Keratinocyte (primary cell): ENCODE data around the gene SLC6A3. TPM values are rescaled to one million over a fixed set of nuclear protein-coding genes. Genes with fewer than 3 reads are reported as not detected.

Source experiments
- DNase-seq: peaks from one replicate; pipeline ENCODE4 v3.0.0-alpha.2; 2011; ENCODE audit warnings: low read depth, missing footprints, low spot score
- FAIRE-seq: peaks from 2 replicates; lab custom pipeline; 2011; peaks lifted over from hg19 to GRCh38; lab: Jason Lieb, UNC
- H2AFZ ChIP-seq: 2 replicates; pipeline ENCODE4 v1.6.0; 2012; ENCODE audit warnings: low read length, control low read depth, inconsistent platforms; ENCODE audit not compliant: control insufficient read depth
- H3K27ac ChIP-seq: 2 replicates; pipeline ENCODE4 v1.5.1; 2011; ENCODE audit warnings: low read length; ENCODE audit not compliant: control insufficient read depth, insufficient read depth
- H3K27me3 ChIP-seq: 3 replicates; pipeline ENCODE4 v1.6.0; 2011; ENCODE audit warnings: low read length; ENCODE audit not compliant: control insufficient read depth, insufficient read depth; ENCODE audit errors: extremely low read depth
- H3K36me3 ChIP-seq, 2 experiments: 2 replicates in 1 of 2; 3 replicates in 1 of 2; pipeline ENCODE4 v1.5.1; 2011; ENCODE audit warnings: low read length in 2 of 2, mild to moderate bottlenecking in 1 of 2; ENCODE audit not compliant: control insufficient read depth in 2 of 2, insufficient read depth in 2 of 2; ENCODE audit errors: extremely low read depth in 1 of 2
- H3K4me1 ChIP-seq: 3 replicates; pipeline ENCODE4 v1.5.1; 2011; ENCODE audit warnings: low read length; ENCODE audit not compliant: control insufficient read depth, insufficient read depth; ENCODE audit errors: extremely low read depth
- H3K4me2 ChIP-seq: 3 replicates; pipeline ENCODE4 v1.6.0; 2011; ENCODE audit warnings: low read depth, low read length; ENCODE audit not compliant: control insufficient read depth, insufficient read depth; ENCODE audit errors: extremely low read depth
- H3K4me3 ChIP-seq, 3 experiments: fragments of 200-600 bp in 1 of 3; sonication (generic) in 1 of 3; 2 replicates in 2 of 3; 3 replicates in 1 of 3; pipeline ENCODE4 v1.5.1; 2011 to 2016; ENCODE audit warnings: low read length in 3 of 3, mild to moderate bottlenecking in 3 of 3, control low read depth in 2 of 3, inconsistent platforms in 1 of 3, low read depth in 1 of 3, mixed read lengths in 1 of 3, mixed run types in 1 of 3, moderate library complexity in 1 of 3; ENCODE audit not compliant: control insufficient read depth in 2 of 3, insufficient read depth in 2 of 3; ENCODE audit errors: extremely low read depth in 1 of 3
- H3K79me2 ChIP-seq: 2 replicates; pipeline ENCODE4 v1.6.0; 2012; ENCODE audit warnings: low read length; ENCODE audit not compliant: control insufficient read depth, insufficient read depth
- H3K9ac ChIP-seq: 3 replicates; pipeline ENCODE4 v1.6.0; 2011; ENCODE audit warnings: low read length; ENCODE audit not compliant: control insufficient read depth, insufficient read depth; ENCODE audit errors: extremely low read depth
- H3K9me1 ChIP-seq: 3 replicates; pipeline ENCODE4 v1.6.0; 2011; ENCODE audit warnings: low read length; ENCODE audit not compliant: control insufficient read depth, insufficient read depth; ENCODE audit errors: extremely low read depth
- H3K9me3 ChIP-seq: 2 replicates; pipeline ENCODE4 v1.5.1; 2012; ENCODE audit warnings: low read depth, low read length; ENCODE audit not compliant: control insufficient read depth
- H4K20me1 ChIP-seq: 3 replicates; pipeline ENCODE4 v1.6.0; 2011; ENCODE audit warnings: low read length; ENCODE audit not compliant: control insufficient read depth, insufficient read depth; ENCODE audit errors: extremely low read depth
- CTCF ChIP-seq, 3 experiments: IDR thresholded peaks in 1 of 3; conservative IDR thresholded peaks in 1 of 3; optimal IDR thresholded peaks in 1 of 3; 2 replicates in 2 of 3; 3 replicates in 1 of 3; pipeline versions ENCODE3 to v1.5.1; 2011; ENCODE audit warnings: low read length in 3 of 3, mild to moderate bottlenecking in 3 of 3, moderate library complexity in 2 of 3, control low read depth in 1 of 3, inconsistent platforms in 1 of 3; ENCODE audit not compliant: insufficient read depth in 2 of 3; ENCODE audit errors: extremely low read depth in 1 of 3
- EZH2 ChIP-seq: IDR thresholded peaks from one replicate; pipeline ENCODE4 v1.6.1; 2012; ENCODE audit warnings: inconsistent platforms, mild to moderate bottlenecking, low read length, moderate library complexity
- dilution Hi-C: fragments of 300-500 bp; cut with MboI; formaldehyde crosslinking; loops from one replicate; pipeline ENCODE4 v1.7.0; 2020; ENCODE audit warnings: low sequenced_read_pairs; ENCODE audit not compliant: extremely low pct_ligation_motif_present
- polyA plus RNA-seq, 5 experiments: library from polyadenylated mRNA; depleted of rRNA in 3 of 5; stranded (reverse) in 3 of 5; stranded (forward) in 1 of 5; unstranded in 1 of 5; fragments of >200 nt; gene quantifications; 1 replicate in 1 of 5; 2 replicates in 3 of 5; 3 replicates in 1 of 5; pipeline versions ENCODE4 v1.2.1 to v1.2.3, GENCODE V29; 2011 to 2012; ENCODE audit warnings: missing spikeins in 2 of 5, low read depth in 1 of 5, low replicate concordance in 1 of 5

The SLC6A3 gene
- polyA plus RNA-seq, 1 donor (not counting 4 experiments of a cell fraction or from before 2014, with no cell fraction given) = 0.03 TPM

GRCh38 chr5:1351156-1351555, 94.1 kb downstream of the SLC6A3 start:
- H3K27ac ChIP-seq = no peak overlapping the region
- H3K9ac ChIP-seq = no peak overlapping the region
- H3K4me1 ChIP-seq = peaks cover 2% of the 10 kb centered on the region
- H3K79me2 ChIP-seq = peaks cover under 1% of the 10 kb centered on the region
- no peaks in the 10 kb centered on the region for H4K20me1 ChIP-seq
- H3K4me2 ChIP-seq = no peak overlapping the region
- no peak overlapping the region for H2AFZ ChIP-seq
- H3K4me3 ChIP-seq = no peak overlapping the region
- no peak for FAIRE-seq
- no peaks in the 10 kb centered on the region for H3K9me1 ChIP-seq
- peaks cover 3% of the 10 kb centered on the region for H3K27me3 ChIP-seq
- DNase-seq = no peak
- dilution Hi-C loops = no loop called here
- no peaks in the 10 kb centered on the region for H3K36me3 ChIP-seq
- TF ChIP-seq CTCF (optimal IDR thresholded peaks at IDR 0.05 in 1 of 3, IDR thresholded peaks at IDR 0.05 in 1 of 3, conservative IDR thresholded peaks at IDR 0.05 in 1 of 3; ENCODE audit: extremely low read depth in 1 of 3, insufficient read depth in 2 of 3, low read length in 3 of 3) (no peak), EZH2 (no peak)
- no peaks in the 10 kb centered on the region for H3K9me3 ChIP-seq

DNA sequence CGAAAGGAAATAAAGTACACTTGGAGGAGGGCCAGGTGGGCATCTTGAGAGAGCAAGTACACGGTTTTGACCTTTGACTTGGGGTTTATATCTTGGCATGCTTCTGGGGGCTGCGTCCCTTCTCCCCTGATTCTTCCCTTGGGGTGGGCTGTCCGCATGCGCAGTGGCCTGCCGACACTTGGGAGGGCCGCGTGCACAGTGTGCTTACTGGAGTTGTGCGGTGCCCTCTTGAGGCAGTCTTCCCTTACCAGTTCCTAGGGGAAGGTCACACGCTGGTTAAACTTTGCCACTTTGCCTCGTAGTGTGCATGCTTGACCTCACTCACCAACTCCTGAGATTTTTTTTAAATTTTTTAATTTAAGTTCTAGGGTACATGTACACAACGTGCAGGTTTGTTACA, 96.0 kb downstream of the SLC6A3 start:
- no peak for FAIRE-seq

More for the DNA sequence above, 96.0 kb downstream of the SLC6A3 start:
- Histone ChIP-seq H3K27ac (no peak overlapping the region), H3K9me3 (no peaks in the 10 kb centered on the region), H3K79me2 (peaks cover 15% of the 10 kb centered on the region), H3K4me1 (peaks cover 8% of the 10 kb centered on the region), H3K9ac (no peak overlapping the region), H3K9me1 (no peaks in the 10 kb centered on the region), H3K4me3 (no peak overlapping the region), H4K20me1 (no peaks in the 10 kb centered on the region), H3K36me3 (no peaks in the 10 kb centered on the region), H3K27me3 (no peaks in the 10 kb centered on the region), H3K4me2 (no peak overlapping the region), H2AFZ (no peak overlapping the region)
- dilution Hi-C loops = no loop called here
- DNase-seq = no peak
- TF ChIP-seq CTCF (optimal IDR thresholded peaks at IDR 0.05 in 1 of 3, IDR thresholded peaks at IDR 0.05 in 1 of 3, conservative IDR thresholded peaks at IDR 0.05 in 1 of 3; ENCODE audit: extremely low read depth in 1 of 3, insufficient read depth in 2 of 3, low read length in 3 of 3) (peak in 1 of 3 experiments; percentile 52), EZH2 (no peak)
